Fibroblast of skin of right quadriceps (primary cell): Measurements from ENCODE around the gene TAS2R60.
A peak's percentile ranks its signal among the peaks of the same experiment; 100 is the strongest.
"Not testable (repeated sequence)": the region's sequence is repeated elsewhere in the genome, so short reads cannot be mapped to it uniquely, and the experiment has no call there.

Experiments
- DNase-seq: peaks from one replicate; pipeline ENCODE4 v3.0.0-alpha.2; 2013

The TAS2R60 gene, protein sequence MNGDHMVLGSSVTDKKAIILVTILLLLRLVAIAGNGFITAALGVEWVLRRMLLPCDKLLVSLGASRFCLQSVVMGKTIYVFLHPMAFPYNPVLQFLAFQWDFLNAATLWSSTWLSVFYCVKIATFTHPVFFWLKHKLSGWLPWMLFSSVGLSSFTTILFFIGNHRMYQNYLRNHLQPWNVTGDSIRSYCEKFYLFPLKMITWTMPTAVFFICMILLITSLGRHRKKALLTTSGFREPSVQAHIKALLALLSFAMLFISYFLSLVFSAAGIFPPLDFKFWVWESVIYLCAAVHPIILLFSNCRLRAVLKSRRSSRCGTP

GRCh38 chr7:143443153-143443552, at the start of gene TAS2R60:
Gene TAS2R60, plus strand, starts transcription at chr7:143443453. Its CDS starts 0 bp downstream, at chr7:143443453.
- DNase-seq = no peak

DNA sequence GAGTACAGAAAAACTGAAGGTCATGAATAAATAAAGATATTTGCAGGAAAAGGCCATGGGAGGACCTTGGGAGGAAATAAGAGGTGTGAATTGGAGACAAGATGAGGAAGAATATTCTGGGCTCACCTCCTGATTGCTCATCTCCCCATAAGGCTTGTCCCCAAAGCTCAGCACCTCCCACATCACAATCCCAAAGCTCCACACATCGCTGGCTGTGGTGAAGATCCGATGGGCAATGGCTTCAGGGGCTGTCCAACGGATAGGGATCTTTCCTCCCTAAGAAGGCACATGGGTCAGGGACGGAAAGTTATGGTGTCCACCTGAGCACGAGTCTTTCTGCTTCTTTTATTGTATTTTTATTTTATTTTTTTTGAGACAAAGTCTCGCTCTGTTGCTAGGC, 49.2 kb upstream of the TAS2R60 start:
- DNase-seq = no peak

DNA sequence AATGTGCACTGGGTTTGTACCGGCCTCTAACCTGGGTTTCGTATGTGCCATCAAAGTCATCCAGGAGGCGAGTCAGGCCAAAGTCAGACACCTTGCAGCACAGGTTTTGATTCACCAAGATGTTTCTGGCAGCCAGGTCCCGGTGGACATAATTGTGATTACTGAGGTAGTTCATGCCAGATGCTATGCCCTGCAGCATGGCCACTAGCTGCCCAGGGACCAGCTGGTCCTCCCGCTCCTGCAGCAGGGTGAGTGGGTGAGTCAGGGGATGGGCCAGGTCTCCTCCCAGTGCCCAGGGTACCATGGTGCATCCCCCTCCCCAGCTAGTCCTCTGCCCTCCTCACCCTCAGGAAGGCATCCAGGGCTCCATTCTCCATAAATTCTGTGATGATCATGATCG, 48.5 kb upstream of the TAS2R60 start:
- DNase-seq = no peak

- DNase-seq = no peak
Observed at GRCh38 chr7:143395187-143396149, 47.8 kb upstream of the TAS2R60 start.

DNA sequence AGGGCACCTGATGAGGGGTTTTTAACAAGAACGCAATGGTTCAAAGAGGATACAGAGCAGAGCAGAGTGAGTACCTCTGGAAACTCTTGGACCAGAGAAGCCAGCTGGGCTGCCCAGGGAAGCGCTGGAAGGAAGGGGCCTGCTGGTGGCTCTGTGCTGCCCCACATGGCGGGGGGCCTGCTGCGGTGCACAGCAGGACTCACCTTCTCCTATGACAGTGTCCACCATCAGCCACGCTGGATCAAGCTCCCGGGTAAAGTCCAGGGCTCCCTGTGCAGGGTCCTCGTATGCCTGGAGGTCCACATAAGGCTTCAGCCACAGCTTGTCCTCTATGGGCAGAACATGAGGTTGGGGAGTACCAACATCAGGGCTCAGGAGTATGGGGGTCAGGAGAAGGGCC, 47.1 kb upstream of the TAS2R60 start:
- no peak for DNase-seq

- DNase-seq = no peak
Observed at GRCh38 chr7:143396625-143397556, 46.4 kb upstream of the TAS2R60 start.

- DNase-seq = no peak
Observed at GRCh38 chr7:143397710-143398530, 45.3 kb upstream of the TAS2R60 start.

- DNase-seq = no peak
Observed at GRCh38 chr7:143398616-143399015, 44.6 kb upstream of the TAS2R60 start.

DNA sequence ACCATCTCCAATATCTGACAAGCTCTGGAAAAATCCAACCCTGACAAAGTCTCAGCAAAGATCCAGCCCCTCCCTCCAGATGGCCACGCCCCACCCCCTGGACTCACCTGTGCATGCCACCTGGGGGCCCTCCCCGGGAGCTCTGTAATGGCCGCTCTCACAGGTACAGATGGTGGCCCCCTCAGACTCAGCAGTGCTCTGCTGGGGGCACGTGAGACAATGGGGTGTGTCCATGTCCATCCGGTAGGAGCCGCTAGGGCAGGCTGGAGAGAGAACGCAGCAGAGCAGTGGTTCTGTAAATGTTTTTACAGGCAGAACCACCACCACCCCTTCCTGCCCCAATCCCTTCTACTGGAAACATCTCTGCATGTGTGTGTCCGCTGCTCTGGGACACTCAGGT, 44.1 kb upstream of the TAS2R60 start:
- no peak for DNase-seq

- no peak for DNase-seq
Observed at GRCh38 chr7:143399642-143400041, 43.6 kb upstream of the TAS2R60 start.

GRCh38 chr7:143401265-143401664, 42.0 kb upstream of the TAS2R60 start:
- no peak for DNase-seq

GRCh38 chr7:143402233-143402632, 41.0 kb upstream of the TAS2R60 start:
- not testable (repeated sequence) for DNase-seq

GRCh38 chr7:143405173-143406001, 37.9 kb upstream of the TAS2R60 start:
- no peak for DNase-seq

- no peak for DNase-seq
Observed at GRCh38 chr7:143406002-143406357, 37.3 kb upstream of the TAS2R60 start.

DNA sequence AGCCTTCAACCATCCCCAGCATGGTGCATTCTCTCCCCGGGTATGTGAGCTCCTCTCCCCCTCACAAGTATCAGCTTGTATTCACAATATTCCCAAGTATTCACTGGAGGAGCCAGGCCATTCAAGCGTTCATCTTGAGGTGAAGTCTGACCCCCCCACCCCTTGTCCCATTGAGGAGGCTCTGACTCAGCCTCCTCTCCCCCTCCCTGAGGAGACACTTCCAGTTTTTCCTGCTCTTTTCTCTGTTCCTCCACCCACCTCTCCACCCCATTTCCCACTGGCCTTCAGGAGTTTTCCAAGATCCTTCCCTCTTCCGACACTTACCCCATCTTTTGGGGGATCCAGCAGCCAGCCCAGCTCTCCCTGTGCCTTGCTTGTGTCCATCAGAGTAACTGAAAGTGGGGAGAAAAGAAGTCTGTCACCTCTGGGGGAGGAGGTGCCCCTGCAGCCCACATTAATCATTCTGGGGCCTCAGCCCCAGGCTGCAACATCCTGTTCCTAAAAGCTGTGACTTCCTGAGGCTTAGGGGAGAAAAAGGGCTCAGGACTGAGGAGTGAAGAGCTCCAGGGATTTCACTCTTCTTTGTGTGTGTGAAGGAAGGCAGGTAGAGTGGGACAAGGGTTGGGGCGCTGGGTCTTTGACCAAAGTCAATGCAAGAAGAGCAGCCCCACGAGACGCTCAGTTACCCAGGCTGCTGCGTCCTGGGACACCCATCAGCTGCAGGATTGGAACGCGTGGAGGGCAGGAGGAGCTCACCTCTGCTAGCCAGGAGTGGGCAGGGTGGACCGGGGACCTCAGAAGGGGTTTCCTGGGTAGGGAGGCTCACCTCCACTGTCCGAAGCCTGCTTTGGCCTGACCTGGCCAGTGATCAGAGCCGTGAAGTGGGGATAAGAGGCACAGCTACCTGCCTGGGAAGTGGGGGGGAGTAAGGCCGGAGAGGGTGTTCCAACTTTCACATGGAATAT, 35.7 kb upstream of the TAS2R60 start:
- no peak for DNase-seq

GRCh38 chr7:143408252-143408685, 35.0 kb upstream of the TAS2R60 start:
- DNase-seq = no peak

DNA sequence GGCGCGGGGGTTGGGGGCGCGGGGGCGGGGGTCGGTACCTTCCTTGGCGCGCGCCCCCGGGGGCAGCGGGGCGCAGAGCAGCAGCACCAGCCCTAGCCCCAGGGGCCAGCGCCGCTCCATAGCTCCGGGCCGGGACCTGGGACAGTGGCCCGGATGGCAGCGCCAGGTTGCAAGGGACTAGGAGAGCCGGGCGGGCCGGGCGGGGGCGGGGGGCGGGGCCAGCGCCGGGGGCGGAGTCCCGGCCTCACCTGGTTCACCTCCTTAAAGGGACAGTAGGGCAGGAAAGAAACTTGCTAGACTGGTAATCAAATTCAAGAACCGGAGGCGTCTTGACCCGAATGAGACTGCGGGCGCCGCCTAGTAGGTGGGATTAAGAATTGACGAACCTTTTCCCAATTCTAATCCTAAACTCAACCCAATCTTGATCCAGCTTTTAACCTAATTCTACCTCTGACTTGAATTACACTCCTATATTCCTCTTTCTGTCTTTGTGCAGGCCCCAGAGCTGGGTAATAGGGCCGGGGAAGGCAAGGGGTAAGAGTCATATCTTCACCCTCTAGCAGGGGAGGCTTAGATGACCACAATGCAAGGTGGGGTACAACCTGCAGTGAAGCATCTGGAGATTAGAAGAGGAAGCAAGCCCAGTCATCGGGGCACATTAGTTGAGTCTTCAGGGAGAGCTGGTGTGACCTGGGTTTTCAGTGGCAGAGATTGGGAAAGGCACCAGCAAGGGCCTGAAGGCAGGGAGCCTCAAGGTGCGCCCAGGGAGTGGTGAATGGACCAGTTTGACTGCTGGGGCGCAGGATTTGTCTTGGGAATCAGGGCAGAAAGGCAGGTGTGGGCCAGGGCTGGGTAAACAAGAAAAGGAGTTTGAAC, 34.3 kb upstream of the TAS2R60 start, which contains the start of gene EPHA1:
TSS of gene EPHA1 (minus strand) at position 171 of the 876 bp plus-strand sequence. CDS start at position 120, 51 bp downstream.
- no peak for DNase-seq

GRCh38 chr7:143410521-143411004, 32.7 kb upstream of the TAS2R60 start:
- DNase-seq = peak; percentile 67
